ENCODE measurements around the gene TUBGCP2.
"Not testable (repeated sequence)": the region's sequence is repeated elsewhere in the genome, so short reads cannot be mapped to it uniquely, and the experiment has no call there.

TUBGCP2 gene

GRCh38 chr10:133242611-133243356 lies 65.9 kb downstream of the TUBGCP2 start:
- DNase-seq: no peak

GRCh38 chr10:133241501-133242205 lies 67.0 kb downstream of the TUBGCP2 start:
- DNase-seq: no peak

- DNase-seq: no peak
These were observed 68.7 kb downstream of the TUBGCP2 start for GRCh38 chr10:133239990-133240389.

GRCh38 chr10:133238466-133238804 lies 70.2 kb downstream of the TUBGCP2 start:
- no peak for DNase-seq

GRCh38 chr10:133237588-133238465 lies 70.8 kb downstream of the TUBGCP2 start, which contains the start of gene VENTX:
VENTX (plus strand) TSS chr10:133237855; CDS start chr10:133237915, 60 bp downstream.
- peak; percentile 73 for DNase-seq

GRCh38 chr10:133237241-133237587 lies 71.5 kb downstream of the TUBGCP2 start:
- DNase-seq: no peak

GRCh38 chr10:133236401-133237240 lies 72.1 kb downstream of the TUBGCP2 start:
- DNase-seq: no peak

GRCh38 chr10:133235932-133236331 lies 72.7 kb downstream of the TUBGCP2 start:
- no peak for DNase-seq

- no peak for DNase-seq
These were observed 73.3 kb downstream of the TUBGCP2 start for GRCh38 chr10:133235265-133235855.

- not testable (repeated sequence) for DNase-seq
These were observed 73.9 kb downstream of the TUBGCP2 start for GRCh38 chr10:133234796-133235195.

- no peak for DNase-seq
These were observed 76.6 kb downstream of the TUBGCP2 start for GRCh38 chr10:133231946-133232574.

- no peak for DNase-seq
These were observed 77.3 kb downstream of the TUBGCP2 start for GRCh38 chr10:133231244-133231945.

- no peak for DNase-seq
These were observed 78.1 kb downstream of the TUBGCP2 start for GRCh38 chr10:133230387-133231195.

- no peak for DNase-seq
These were observed 78.7 kb downstream of the TUBGCP2 start, which contains the start of gene UTF1 for GRCh38 chr10:133230044-133230361. UTF1 (plus strand) TSS chr10:133230217; CDS start chr10:133230289, 72 bp downstream.

GRCh38 chr10:133229265-133230043 lies 79.2 kb downstream of the TUBGCP2 start:
- no peak for DNase-seq
